H1 (cell line): ENCODE results near the gene CACNA1B. TPM values are rescaled to one million over a fixed set of nuclear protein-coding genes. Genes with fewer than 3 reads are reported as not detected.

Experiments
- BACH1 ChIP-seq: IDR thresholded peaks from 2 replicates; pipeline ENCODE4 v1.6.1; 2012; ENCODE audit warnings: low read length, improper control_type of control experiment
- polyA plus RNA-seq, 7 experiments: library from polyadenylated mRNA; depleted of rRNA in 3 of 7; stranded (reverse) in 5 of 7; unstranded in 2 of 7; fragments of >200 nt in 5 of 7; fragments of 200-250 nt in 2 of 7; gene quantifications; 1 replicate in 5 of 7; 2 replicates in 1 of 7; 4 replicates in 1 of 7; pipeline versions ENCODE4 v1.2.1 to v1.2.3, GENCODE V29; 2011 to 2013; ENCODE audit warnings: missing spikeins in 2 of 7, mixed read lengths in 2 of 7
- total RNA-seq: library from RNA; stranded (reverse); fragmentation: NEBNext Ultra II Directional; extraction: Animal tissue kit (Norgen Biotek cat#: 25700); gene quantifications from 2 replicates; pipeline ENCODE4 v1.2.1, GENCODE V29; 2021

CACNA1B gene
- total and polyA plus RNA-seq, 2 of the 8 experiments (the other 6 are each of a cell fraction or from before 2014, with no cell fraction given), result 1.5 to 5.7 TPM

- TF ChIP-seq BACH1, result no peak
Measured at GRCh38 chr9:138083873-138084272, 206.3 kb downstream of the CACNA1B start (continued).
